HS-5 (cell line): ENCODE measurements around the gene LRIG2.
"Not testable (repeated sequence)": the region's sequence is repeated elsewhere in the genome, so short reads cannot be mapped to it uniquely, and the experiment has no call there.

Experiments used
- DNase-seq: peaks from one replicate; pipeline ENCODE4 v3.0.0-alpha.2; 2012; ENCODE audit warnings: low read depth

Gene LRIG2

GRCh38 chr1:113072757-113073478 is at the start of gene LRIG2:
Gene LRIG2 (plus strand): TSS chr1:113073198. CDS start chr1:113073407, 209 bp downstream.
- DNase-seq = peak; percentile 94

- not testable (repeated sequence) for DNase-seq
Observed at GRCh38 chr1:113023316-113023715, 49.7 kb upstream of the LRIG2 start.

- no peak for DNase-seq
Observed at GRCh38 chr1:113027007-113027406, 46.0 kb upstream of the LRIG2 start.

GRCh38 chr1:113027449-113027848 is 45.5 kb upstream of the LRIG2 start:
- no peak for DNase-seq

GRCh38 chr1:113029822-113030221 is 43.2 kb upstream of the LRIG2 start:
- DNase-seq = no peak

GRCh38 chr1:113031171-113031933 is 41.6 kb upstream of the LRIG2 start:
- no peak for DNase-seq

- DNase-seq = no peak
Observed at GRCh38 chr1:113035086-113035485, 37.9 kb upstream of the LRIG2 start.

GRCh38 chr1:113036639-113037321 is 36.2 kb upstream of the LRIG2 start:
- no peak for DNase-seq

- no peak for DNase-seq
Observed at GRCh38 chr1:113040041-113040440, 33.0 kb upstream of the LRIG2 start.

- no peak for DNase-seq
Observed at GRCh38 chr1:113040718-113041412, 32.1 kb upstream of the LRIG2 start.

- DNase-seq = no peak
Observed at GRCh38 chr1:113041569-113042284, 31.3 kb upstream of the LRIG2 start.

GRCh38 chr1:113042285-113043143 is 30.5 kb upstream of the LRIG2 start:
- DNase-seq = peak; percentile 85

- DNase-seq = not testable (repeated sequence)
Observed at GRCh38 chr1:113043144-113043488, 29.9 kb upstream of the LRIG2 start.

GRCh38 chr1:113046569-113046968 is 26.4 kb upstream of the LRIG2 start:
- DNase-seq = no peak

- DNase-seq = no peak
Observed at GRCh38 chr1:113048064-113048463, 24.9 kb upstream of the LRIG2 start.

GRCh38 chr1:113053344-113054126 is 19.5 kb upstream of the LRIG2 start:
- no peak for DNase-seq

GRCh38 chr1:113055570-113055969 is 17.4 kb upstream of the LRIG2 start:
- DNase-seq = no peak

GRCh38 chr1:113057006-113057405 is 16.0 kb upstream of the LRIG2 start:
- DNase-seq = no peak

- DNase-seq = no peak
Observed at GRCh38 chr1:113058941-113059706, 13.9 kb upstream of the LRIG2 start.
